HG03175 (cell line): ENCODE measurements around the gene MYLK3.
"Not testable (repeated sequence)": the region's sequence is repeated elsewhere in the genome, so short reads cannot be mapped to it uniquely, and the experiment has no call there.

Experiments used
- ATAC-seq: cut with Tn5 transposase; IDR thresholded peaks from one replicate; pipeline ENCODE4 v1.9.1; 2021; ENCODE audit warnings: mild to moderate bottlenecking, moderate library complexity; ENCODE audit not compliant: unreplicated experiment

MYLK3 gene

DNA sequence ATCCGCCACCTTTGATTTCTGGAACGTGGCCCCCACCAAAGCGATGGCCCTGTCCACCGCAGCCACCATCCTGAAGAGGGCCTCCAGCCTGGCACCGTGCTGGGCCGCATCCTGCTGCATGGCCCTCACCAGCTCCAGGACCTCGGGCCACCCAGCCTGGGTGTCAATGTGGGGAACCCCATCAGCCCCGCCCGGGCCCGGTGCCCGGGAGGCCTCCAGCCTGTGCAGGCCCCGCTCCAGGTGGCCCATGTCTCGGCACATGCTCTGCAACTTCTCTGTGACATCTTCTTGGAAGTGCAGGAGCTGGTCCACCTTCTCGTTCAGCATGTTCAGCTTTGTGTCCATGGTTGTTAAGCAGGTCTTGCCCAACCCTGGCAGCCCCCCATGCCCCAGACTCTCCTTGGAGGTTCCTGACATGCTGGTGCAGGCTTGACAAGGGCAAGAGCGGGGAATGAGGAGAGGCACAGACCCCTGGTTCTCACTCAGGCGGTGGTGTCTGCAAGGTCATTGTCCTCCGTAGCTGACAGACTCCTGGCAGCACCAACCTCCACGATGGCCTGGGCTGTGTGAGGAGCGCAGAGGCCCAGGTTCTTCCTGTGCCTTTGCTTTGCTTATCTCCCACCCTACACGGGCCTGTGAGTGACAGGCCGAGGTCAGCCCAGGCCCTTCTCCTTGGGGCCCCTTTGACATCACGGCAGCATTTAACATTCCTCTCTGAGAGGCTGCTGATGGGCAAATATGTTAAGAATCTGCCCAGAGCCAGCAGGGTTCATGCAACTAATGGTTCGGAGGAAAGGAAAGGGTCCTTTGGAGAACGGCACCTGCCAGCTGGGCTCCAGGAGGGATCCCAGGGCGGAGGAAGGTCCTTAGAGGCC is at the start of gene MYLK3:
Gene MYLK3 (minus strand): TSS at position 568 of the 875 bp plus-strand sequence. CDS start 151 bp downstream, at position 417.
- no peak for ATAC-seq

- ATAC-seq: no peak
Measured at GRCh38 chr16:46797501-46797900, 49.4 kb upstream of the MYLK3 start.

DNA sequence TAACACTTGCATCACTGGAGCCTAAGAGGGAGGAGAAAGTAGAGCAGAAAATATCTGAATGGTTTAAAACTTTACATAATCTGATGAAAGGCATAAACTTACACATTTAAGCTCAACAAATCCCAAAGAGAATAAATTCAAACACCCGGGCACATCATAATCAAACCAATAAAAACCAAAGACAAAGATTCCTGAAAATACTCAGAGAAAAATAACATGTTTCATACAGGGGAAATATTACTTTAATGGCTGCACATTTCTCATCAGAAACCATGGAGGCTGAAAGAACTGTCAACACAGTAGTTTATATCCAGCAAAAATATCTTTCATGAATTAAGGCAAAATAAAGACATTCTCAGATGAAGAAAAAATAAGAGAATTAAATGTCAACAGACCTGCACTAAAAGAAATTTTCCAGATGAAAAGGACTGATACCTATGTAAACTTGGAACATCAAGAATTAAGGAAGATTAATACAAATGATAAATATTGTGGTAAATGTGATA is 48.7 kb upstream of the MYLK3 start:
- ATAC-seq: no peak

DNA sequence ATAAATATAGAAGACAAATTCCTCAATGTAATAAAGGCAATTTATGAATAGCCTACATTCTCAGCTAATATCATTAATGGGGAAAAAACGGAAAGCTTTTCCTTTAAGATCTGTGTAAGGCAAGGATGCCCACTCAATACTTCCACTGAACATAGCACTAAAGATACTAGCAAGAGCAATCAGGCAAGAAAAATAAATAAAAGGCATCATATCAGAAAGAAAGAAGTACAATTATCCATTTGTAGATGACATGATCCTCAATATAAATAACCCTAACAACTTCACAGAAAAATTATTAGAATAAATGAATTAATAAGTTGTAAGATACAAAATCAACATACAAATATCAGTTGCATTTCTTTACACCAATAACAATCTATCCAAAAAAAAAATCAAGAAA is 45.7 kb upstream of the MYLK3 start:
- ATAC-seq: no peak

DNA sequence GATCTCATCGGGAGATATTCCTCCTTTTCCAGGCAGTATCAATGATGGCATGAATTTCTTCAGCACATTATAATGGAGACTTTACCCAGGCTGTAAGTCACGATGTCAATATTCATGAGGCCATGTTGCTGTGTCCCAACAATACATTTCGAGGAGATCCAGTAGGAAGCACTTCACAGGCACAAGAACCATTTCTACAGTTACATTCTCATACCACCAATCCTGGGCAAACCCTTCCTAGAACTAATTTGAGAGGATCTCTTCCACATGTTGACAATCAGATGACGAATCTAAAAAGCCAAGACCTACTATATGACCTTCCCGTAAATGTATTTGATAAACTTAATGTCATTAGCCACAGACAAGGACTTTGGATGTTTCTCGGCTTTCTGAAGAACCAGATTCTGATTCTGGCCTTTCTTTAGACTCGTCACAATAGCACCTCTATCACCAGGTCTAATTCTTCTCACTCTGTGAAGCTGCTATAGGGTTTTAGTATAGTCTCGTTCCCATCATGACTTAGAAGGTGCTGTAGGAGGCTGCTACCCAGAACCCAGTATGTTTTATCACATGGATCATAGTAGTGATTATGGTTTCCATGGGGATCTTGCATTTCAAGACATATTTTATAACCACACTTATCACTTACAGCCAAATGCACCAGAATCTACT is 42.6 kb upstream of the MYLK3 start:
- ATAC-seq: no peak

- ATAC-seq: peak; percentile 85
Measured at GRCh38 chr16:46789499-46790414, 41.6 kb upstream of the MYLK3 start.

GRCh38 chr16:46788891-46789474 is 40.8 kb upstream of the MYLK3 start:
- ATAC-seq: no peak

DNA sequence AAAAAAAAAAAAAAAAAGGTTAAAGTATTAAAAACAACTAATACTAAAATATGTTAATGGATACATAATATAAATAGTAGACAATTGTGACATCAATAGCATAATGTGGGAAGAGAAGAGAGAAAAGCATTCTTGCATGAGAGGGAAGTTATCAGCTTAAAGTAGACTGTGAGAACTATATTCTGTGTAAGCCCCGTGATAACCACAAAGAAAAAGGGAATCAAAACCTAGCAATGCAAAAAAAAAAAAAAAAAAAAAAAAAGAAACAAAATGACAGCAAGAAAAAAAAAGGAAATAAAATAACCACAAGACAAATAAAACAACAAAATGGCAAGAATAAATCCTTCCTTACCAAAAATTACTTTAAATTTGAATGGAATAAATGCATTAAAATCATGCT is 39.8 kb upstream of the MYLK3 start:
- no peak for ATAC-seq

DNA sequence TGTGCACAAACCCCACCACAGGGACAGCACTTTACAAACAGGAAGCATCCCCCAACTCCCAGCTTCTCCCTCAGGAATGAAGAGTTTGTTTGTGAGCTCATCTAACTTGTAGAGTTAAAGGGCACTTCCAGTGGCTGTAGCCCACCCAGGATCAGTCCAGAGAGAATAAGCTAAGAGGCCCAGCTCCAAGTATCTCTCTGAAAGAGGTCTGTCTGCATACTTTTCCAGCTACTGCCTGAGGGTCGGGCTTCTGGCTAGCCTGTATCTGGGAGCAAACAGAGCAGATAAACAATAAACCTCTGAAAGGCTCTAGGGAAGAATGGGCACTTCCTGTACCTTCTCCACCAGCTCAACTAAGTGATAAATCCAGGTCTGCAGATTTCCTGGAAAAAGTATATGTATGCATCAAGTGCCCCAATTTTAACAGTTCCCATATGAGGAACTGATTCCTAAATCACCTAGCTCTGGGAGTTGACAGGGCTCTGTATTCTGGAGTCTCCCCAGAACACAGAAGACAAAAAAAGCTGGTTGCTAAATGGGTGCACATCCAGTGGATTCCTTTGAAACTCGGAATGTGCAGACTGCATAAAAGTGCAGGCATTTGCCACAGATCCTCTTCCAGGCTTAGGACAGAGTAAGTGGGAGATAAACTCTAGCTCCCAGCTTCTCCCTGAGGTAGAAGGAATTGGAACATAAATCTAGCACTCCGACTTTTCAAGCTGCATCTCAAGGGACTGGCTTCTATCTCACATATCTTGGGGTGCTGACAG is 37.1 kb upstream of the MYLK3 start:
- no peak for ATAC-seq

GRCh38 chr16:46784569-46784968 is 36.4 kb upstream of the MYLK3 start:
- ATAC-seq: not testable (repeated sequence)

GRCh38 chr16:46783800-46784199 is 35.7 kb upstream of the MYLK3 start:
- no peak for ATAC-seq

- no peak for ATAC-seq
Measured at GRCh38 chr16:46782320-46782719, 34.2 kb upstream of the MYLK3 start.

GRCh38 chr16:46777804-46778203 is 29.7 kb upstream of the MYLK3 start:
- no peak for ATAC-seq

DNA sequence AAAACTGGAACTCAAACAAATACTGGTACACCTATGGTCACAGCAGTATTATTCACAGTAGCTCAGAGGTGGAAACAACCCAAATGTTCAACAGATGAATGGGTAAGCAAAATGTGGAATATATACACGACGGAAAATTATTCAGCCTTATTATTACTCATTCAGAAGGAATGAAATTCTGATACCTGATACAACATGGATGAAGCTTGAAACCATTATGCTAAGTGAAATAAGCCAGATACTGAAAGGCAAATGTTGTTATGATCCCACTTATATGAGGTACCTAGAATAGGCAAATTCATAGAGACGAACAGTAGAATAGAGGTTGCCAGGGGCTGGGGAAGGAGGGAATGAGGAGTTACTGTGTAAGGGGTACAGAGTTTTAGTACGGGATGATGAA is 27.1 kb upstream of the MYLK3 start:
- ATAC-seq: no peak

GRCh38 chr16:46774743-46775177 is 26.6 kb upstream of the MYLK3 start:
- ATAC-seq: no peak

GRCh38 chr16:46772463-46772862 is 24.3 kb upstream of the MYLK3 start:
- no peak for ATAC-seq

DNA sequence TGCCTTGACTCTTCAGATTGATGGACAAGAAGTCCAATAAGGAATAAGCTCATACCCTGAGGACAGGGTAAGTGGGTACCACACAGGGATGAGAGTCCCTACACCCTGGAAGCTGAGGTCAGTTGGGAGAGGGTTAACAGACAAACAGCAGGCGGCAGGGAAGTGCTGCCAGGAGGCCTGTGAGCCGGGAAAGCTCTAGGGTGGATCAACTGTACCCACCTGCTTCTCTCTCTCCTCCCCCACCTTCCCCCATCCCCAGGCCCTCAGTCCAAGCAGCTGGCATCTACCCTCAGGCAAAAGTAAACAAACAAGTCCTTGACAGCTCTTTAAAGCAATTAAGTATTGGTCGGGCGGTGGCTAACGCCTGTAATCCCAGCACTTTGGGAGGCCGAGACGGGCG is 20.7 kb upstream of the MYLK3 start:
- ATAC-seq: no peak

GRCh38 chr16:46765050-46765449 is 16.9 kb upstream of the MYLK3 start:
- no peak for ATAC-seq

- no peak for ATAC-seq
Measured at GRCh38 chr16:46763147-46763546, 15.0 kb upstream of the MYLK3 start.

GRCh38 chr16:46762583-46762982 is 14.4 kb upstream of the MYLK3 start:
- no peak for ATAC-seq
